Breast epithelium (tissue), 4 donors: ENCODE measurements around the gene STPG3. TPM values are rescaled to one million over a fixed set of nuclear protein-coding genes. Genes with fewer than 3 reads are reported as not detected.

ENCODE experiments used
- DNase-seq, 2 donors: peaks; one replicate each; pipeline ENCODE4 v3.0.0-alpha.2; 2019; ENCODE audit warnings: low spot score in 2 of 2
- H3K27ac ChIP-seq, 2 donors: fragments of 200-600 bp; sonication (generic) in 1 of 2; one replicate each; pipeline ENCODE4 v1.5.1; 2016 to 2019; ENCODE audit warnings: mild to moderate bottlenecking in 1 of 2
- H3K27me3 ChIP-seq, 2 donors: fragments of 200-600 bp; sonication (generic) in 1 of 2; one replicate each; pipeline versions ENCODE4 v1.5.1 to v1.6.0; 2017 to 2019; ENCODE audit warnings: control low read depth in 1 of 2, mild to moderate bottlenecking in 1 of 2
- H3K36me3 ChIP-seq: fragments of 200-600 bp; one replicate; pipeline ENCODE4 v1.5.1; 2019
- H3K4me1 ChIP-seq, 2 donors: fragments of 200-600 bp; sonication (generic); one replicate each; pipeline ENCODE4 v1.5.1; 2016 to 2019; ENCODE audit warnings: control low read depth in 1 of 2
- H3K4me3 ChIP-seq, 3 donors: fragments of 200-600 bp; sonication (generic); 1 replicate in 2 of 3; 2 replicates in 1 of 3; pipeline ENCODE4 v1.5.1; 2016 to 2019; ENCODE audit warnings: mild to moderate bottlenecking in 3 of 3, moderate library complexity in 2 of 3
- H3K9me3 ChIP-seq, 2 donors: fragments of 200-600 bp; sonication (generic) in 1 of 2; one replicate each; pipeline ENCODE4 v1.5.1; 2016 to 2019; ENCODE audit warnings: control low read depth in 1 of 2
- POLR2A ChIP-seq: fragments of 450-650 bp; IDR thresholded peaks from one replicate; pipeline ENCODE4 v1.6.1; 2016; ENCODE audit warnings: antibody characterized with exemption, mild to moderate bottlenecking, moderate library complexity
- POLR2AphosphoS5 ChIP-seq, 3 donors: sonication (generic); formaldehyde crosslinking; IDR thresholded peaks; one replicate each; pipeline ENCODE4 v1.6.1; 2017; ENCODE audit warnings: antibody characterized with exemption in 3 of 3
- intact Hi-C: fragments of 100-400 bp; cut with DNase I; formaldehyde crosslinking; loops from one replicate; pipeline ENCODE4 v1.15.1; 2023; ENCODE audit warnings: low total_unique reads
- total RNA-seq, 3 donors: library from RNA; depleted of rRNA; stranded (reverse); fragments of >200 nt; gene quantifications; one replicate each; pipeline ENCODE4 v1.1.0, GENCODE V29; 2016
- TF ChIP-seq, protein P1 (sequence below), 3 donors: fragments of 450-650 bp; IDR thresholded peaks; one replicate each; pipeline ENCODE4 v1.5.1; 2016 to 2017; ENCODE audit warnings: antibody characterized with exemption in 3 of 3, mild to moderate bottlenecking in 3 of 3, moderate library complexity in 3 of 3

STPG3 gene
- total RNA-seq, 3 donors from 2014 or later: not detected

DNA sequence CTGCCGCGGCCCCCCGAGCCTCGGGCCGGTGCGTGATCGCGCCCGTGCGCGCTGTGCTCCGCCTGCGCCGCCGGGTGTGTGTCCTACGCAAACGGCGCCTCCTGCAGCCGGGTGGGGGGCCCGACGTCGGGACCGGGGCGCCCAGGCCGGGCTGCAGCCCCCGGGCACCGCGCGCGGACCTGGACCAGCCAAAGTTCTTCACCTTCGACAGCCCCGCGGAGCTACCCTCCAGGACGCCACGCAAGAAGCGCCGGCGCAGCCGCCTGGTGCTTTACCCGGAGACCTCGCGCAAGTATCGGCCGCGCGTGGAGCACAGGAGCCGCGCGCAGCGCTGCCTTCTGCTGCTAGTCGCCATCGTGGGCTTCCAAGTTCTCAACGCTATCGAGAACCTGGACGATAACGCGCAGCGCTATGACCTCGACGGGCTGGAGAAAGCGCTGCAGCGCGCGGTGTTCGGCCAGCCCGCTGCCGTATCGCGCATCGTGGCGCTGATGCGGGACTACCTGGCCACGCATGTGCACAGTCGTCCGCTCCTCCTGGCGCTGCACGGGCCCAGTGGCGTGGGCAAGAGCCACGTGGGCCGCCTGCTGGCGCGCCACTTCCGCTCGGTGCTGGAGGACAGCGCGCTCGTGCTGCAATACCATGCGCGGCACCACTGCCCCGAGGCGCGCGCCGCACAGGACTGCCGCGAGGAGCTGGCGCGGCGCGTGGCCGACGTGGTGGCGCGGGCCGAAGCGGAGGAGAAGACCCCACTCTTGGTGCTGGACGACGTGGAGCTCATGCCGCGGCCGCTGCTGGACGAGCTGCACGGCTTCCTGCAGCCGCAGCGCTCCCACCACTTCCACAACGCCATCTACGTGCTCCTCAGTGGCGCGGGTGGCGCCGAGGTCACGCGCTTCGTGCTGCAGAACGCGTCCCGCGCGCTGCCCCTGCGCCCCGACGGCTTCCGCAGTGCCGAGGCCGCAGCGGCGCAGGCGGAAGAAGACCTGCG is 27.9 kb downstream of the STPG3 start:
- DNase-seq: no peak
- peak overlapping the region; percentile 47 to 60 (median 51) for H3K4me3 ChIP-seq
- H3K4me1 ChIP-seq: peaks cover 5 to 7% of the 10 kb centered on the region in 2 donors
- no peaks in the 10 kb centered on the region for H3K36me3 ChIP-seq
- peaks cover 2 to 20% of the 10 kb centered on the region in 2 donors for H3K27me3 ChIP-seq
- intact Hi-C loops: no loop called here
- no peak overlapping the region for H3K27ac ChIP-seq
- no peaks in the 10 kb centered on the region for H3K9me3 ChIP-seq
- TF ChIP-seq POLR2AphosphoS5 (IDR thresholded peaks at IDR 0.05) (no peak), POLR2A (no peak)
- TF ChIP-seq, protein P1, sequence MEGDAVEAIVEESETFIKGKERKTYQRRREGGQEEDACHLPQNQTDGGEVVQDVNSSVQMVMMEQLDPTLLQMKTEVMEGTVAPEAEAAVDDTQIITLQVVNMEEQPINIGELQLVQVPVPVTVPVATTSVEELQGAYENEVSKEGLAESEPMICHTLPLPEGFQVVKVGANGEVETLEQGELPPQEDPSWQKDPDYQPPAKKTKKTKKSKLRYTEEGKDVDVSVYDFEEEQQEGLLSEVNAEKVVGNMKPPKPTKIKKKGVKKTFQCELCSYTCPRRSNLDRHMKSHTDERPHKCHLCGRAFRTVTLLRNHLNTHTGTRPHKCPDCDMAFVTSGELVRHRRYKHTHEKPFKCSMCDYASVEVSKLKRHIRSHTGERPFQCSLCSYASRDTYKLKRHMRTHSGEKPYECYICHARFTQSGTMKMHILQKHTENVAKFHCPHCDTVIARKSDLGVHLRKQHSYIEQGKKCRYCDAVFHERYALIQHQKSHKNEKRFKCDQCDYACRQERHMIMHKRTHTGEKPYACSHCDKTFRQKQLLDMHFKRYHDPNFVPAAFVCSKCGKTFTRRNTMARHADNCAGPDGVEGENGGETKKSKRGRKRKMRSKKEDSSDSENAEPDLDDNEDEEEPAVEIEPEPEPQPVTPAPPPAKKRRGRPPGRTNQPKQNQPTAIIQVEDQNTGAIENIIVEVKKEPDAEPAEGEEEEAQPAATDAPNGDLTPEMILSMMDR (IDR thresholded peaks at IDR 0.05): no peak

DNA sequence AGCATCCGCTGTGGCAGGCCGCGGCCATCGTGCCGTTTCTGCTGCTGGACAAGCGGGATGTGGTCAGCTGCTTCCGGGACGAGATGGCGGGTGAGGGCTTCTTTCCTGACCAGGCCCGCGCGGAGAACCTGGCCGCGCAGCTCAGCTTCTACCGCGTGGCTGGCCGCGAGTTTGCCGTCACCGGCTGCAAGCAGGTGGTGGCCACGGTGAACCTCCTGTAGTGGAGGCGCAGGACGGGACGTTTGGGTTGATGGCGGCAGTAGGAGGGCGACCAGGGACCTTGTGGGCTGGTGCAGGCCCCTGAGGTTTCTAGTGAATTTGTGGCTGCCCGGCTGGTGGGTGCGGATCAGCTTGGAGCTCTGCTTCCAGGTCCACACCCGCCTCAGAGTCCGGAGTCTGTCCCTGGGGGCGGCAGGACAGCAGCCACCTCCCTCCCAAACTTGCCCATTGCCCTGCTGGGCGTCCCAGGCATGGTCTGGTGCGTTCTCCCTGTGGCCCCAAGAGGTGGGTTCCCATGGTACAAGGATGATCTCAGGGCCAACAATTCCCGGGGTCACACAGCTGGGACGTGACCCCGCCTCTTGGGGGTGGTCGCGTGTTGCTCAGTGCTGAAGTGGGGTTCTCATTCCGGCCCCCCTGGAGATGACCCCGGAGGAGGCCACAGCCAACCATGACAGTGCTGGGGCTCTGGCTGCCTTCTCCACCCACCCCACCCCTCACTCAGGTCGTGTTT is 28.8 kb downstream of the STPG3 start:
- Histone ChIP-seq H3K4me3 (no peak overlapping the region), H3K9me3 (no peaks in the 10 kb centered on the region), H3K27ac (no peak overlapping the region), H3K27me3 (peaks cover 2 to 20% of the 10 kb centered on the region in 2 donors), H3K4me1 (peaks cover 5 to 7% of the 10 kb centered on the region in 2 donors), H3K36me3 (no peaks in the 10 kb centered on the region)
- DNase-seq: no peak
- no peak for TF ChIP-seq POLR2AphosphoS5 (IDR thresholded peaks at IDR 0.05)
- intact Hi-C loops: loop anchor here (10.0 kb wide), 1 partner anchor 155 kb away; no protein-coding TSS in a partner anchor

DNA sequence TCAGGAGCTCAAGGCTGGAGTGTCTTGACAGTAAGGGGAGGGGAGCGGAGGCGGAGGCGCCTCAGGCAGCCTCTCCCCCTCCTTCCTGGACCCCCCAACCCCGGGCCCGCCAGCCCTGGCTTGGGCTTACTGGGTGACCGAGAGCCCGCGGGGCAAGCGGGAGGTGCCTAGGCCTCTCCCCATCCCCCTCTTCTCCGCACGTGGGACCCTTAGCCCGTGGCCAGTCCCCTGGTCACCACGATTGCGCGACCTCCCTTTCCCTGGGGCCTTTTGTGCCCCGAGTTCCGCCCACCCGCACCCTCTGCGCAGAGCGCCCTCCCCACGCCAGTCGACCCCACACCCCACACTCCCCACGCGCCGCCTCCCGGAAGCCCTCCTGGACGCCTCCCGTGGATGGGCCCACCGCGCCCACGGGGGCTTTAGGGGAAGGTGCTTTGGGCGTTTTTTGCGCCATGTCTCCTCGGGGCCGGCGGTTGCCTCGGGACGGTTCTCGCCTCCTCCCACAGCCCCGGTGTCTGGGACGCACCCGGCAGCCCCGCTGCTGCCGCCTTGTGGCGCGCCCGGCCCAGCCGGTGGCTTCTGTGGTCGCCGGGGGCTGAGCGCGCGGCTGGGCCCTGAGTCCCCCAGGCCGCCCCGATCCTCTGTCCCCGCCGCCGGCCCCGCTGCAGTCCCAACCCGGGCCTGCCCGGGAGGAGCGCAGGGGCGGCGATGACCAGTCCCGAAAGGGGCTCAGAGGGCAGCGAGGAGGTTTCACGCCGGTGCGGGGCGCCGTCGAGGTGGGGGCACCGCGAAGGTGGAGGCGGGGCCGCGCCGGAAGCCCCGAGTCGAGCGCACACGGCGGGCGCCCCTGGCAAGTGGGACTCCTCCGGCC is 29.6 kb downstream of the STPG3 start:
- intact Hi-C loops: loop anchor here (10.0 kb wide), 1 partner anchor 154 kb away; no protein-coding TSS in a partner anchor
- Histone ChIP-seq H3K4me1 (peaks cover 5 to 7% of the 10 kb centered on the region in 2 donors), H3K9me3 (no peaks in the 10 kb centered on the region), H3K27ac (no peak overlapping the region), H3K4me3 (peak overlapping the region in 2 of 3 donors; percentile 23 to 57), H3K36me3 (no peaks in the 10 kb centered on the region), H3K27me3 (peaks cover 2 to 20% of the 10 kb centered on the region in 2 donors)
- no peak for TF ChIP-seq POLR2AphosphoS5 (IDR thresholded peaks at IDR 0.05)
- TF ChIP-seq, protein P1 (IDR thresholded peaks at IDR 0.05): peak in 1 of 3 donors; percentile 32
- no peak for DNase-seq

DNA sequence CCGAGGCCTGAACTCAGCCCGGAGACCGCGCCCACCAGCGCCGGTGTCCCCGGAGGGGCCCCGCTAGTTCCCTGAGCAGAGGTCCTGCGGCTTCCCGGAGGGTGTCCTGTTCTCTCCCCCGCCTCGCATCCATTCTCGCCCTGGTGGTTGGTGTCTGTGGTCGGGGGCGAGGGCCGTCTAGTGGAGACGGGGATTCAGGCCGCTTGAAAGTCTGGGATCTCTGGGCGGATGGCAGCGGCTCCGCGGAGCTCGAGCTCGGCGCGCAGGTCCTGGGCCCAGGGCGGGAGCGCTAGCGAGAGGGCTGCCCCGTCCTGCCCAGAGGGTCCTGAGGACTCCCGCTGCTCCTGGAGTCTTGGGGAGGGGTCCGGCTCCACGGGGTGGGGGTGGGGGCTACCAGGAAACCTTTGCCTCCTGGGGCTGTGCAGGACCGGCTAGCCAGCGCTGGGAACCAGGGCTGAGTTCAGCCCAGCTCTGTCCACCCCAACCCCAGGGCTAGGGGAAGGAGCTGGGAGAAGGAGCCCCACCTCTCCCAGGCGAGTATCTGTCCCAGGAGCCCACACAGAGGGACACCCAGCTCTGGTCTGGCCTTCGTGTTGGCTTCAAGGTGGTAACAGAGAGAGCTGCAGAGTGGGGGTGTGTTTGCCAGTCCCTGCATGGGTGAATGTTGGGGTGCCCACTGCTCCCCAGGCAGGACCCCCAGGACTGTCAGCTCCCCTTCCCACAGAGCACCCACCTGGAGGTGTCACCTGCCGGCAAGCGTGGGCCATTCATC is 30.4 kb downstream of the STPG3 start:
- TF ChIP-seq POLR2A (no peak), POLR2AphosphoS5 (IDR thresholded peaks at IDR 0.05) (no peak)
- TF ChIP-seq, protein P1 (IDR thresholded peaks at IDR 0.05): no peak
- peaks cover 5 to 7% of the 10 kb centered on the region in 2 donors for H3K4me1 ChIP-seq
- H3K4me3 ChIP-seq: peak overlapping the region in 2 of 3 donors; percentile 23 to 57
- H3K36me3 ChIP-seq: no peaks in the 10 kb centered on the region
- DNase-seq: no peak
- H3K27ac ChIP-seq: no peak overlapping the region
- H3K9me3 ChIP-seq: no peaks in the 10 kb centered on the region
- H3K27me3 ChIP-seq: peaks cover 2 to 20% of the 10 kb centered on the region in 2 donors
- intact Hi-C loops: loop anchor here (10.0 kb wide), 1 partner anchor 153 kb away; no protein-coding TSS in a partner anchor
